Osteoblast (primary cell): ENCODE results near the gene LHX4. TPM values are rescaled to one million over a fixed set of nuclear protein-coding genes. Genes with fewer than 3 reads are reported as not detected.

Source experiments
- DNase-seq: peaks from one replicate; pipeline ENCODE4 v3.0.0; 2011; ENCODE audit warnings: low spot score, mixed read lengths; ENCODE audit not compliant: insufficient read length; ENCODE audit errors: missing footprints
- H2AFZ ChIP-seq: 2 replicates; pipeline ENCODE4 v1.6.0; 2011; ENCODE audit warnings: mild to moderate bottlenecking, low read length
- H3K27ac ChIP-seq: 2 replicates; pipeline ENCODE4 v1.5.1; 2011; ENCODE audit warnings: mild to moderate bottlenecking, low read depth, low read length, moderate library complexity
- H3K27me3 ChIP-seq: 2 replicates; pipeline ENCODE4 v1.6.0; 2012; ENCODE audit warnings: mild to moderate bottlenecking, control low read depth, inconsistent platforms, low read length, moderate library complexity; ENCODE audit not compliant: insufficient read depth
- H3K36me3 ChIP-seq: 2 replicates; pipeline ENCODE4 v1.5.1; 2011; ENCODE audit warnings: mild to moderate bottlenecking, low read length, control low read depth, moderate library complexity; ENCODE audit not compliant: insufficient read depth
- H3K4me1 ChIP-seq: 2 replicates; pipeline ENCODE4 v1.5.1; 2011; ENCODE audit warnings: mild to moderate bottlenecking, low read length, control low read depth, moderate library complexity; ENCODE audit not compliant: insufficient read depth
- H3K4me2 ChIP-seq: 2 replicates; pipeline ENCODE4 v1.6.0; 2011; ENCODE audit warnings: mild to moderate bottlenecking, low read length; ENCODE audit not compliant: insufficient read depth
- H3K4me3 ChIP-seq: fragments of 200-600 bp; sonication (generic); 3 replicates; pipeline ENCODE4 v1.5.1; 2012; ENCODE audit warnings: mild to moderate bottlenecking, low read length, inconsistent platforms; ENCODE audit not compliant: insufficient read depth
- H3K79me2 ChIP-seq: 2 replicates; pipeline ENCODE4 v1.6.0; 2012; ENCODE audit warnings: mild to moderate bottlenecking, low read length, control low read depth, inconsistent platforms; ENCODE audit not compliant: insufficient read depth
- H3K9me3 ChIP-seq: 2 replicates; pipeline ENCODE4 v1.5.1; 2011; ENCODE audit warnings: low read depth, low read length, control low read depth
- H4K20me1 ChIP-seq: 2 replicates; pipeline ENCODE4 v1.6.0; 2012; ENCODE audit warnings: mild to moderate bottlenecking, low read length, control low read depth; ENCODE audit not compliant: insufficient read depth
- CTCF ChIP-seq: IDR thresholded peaks from 2 replicates; pipeline ENCODE4 v1.5.1; 2011; ENCODE audit warnings: mild to moderate bottlenecking, low read depth, low read length, moderate library complexity; ENCODE audit errors: extremely low read depth
- total RNA-seq: library from RNA; depleted of rRNA; stranded (reverse); fragments of >200 nt; gene quantifications from 2 replicates; pipeline ENCODE4 v1.2.3, GENCODE V29; 2012

The LHX4 gene
- total RNA-seq, 1 donor = not detected

- DNase-seq = no peak
- H3K9me3 ChIP-seq = no peaks in the 10 kb centered on the region
- H3K36me3 ChIP-seq = no peaks in the 10 kb centered on the region
- H3K79me2 ChIP-seq = no peaks in the 10 kb centered on the region
- no peaks in the 10 kb centered on the region for H3K4me1 ChIP-seq
- no peak overlapping the region for H3K4me2 ChIP-seq
- H3K27me3 ChIP-seq = no peaks in the 10 kb centered on the region
- no peak overlapping the region for H3K4me3 ChIP-seq
- no peaks in the 10 kb centered on the region for H4K20me1 ChIP-seq
- H2AFZ ChIP-seq = no peak overlapping the region
- H3K27ac ChIP-seq = no peak overlapping the region
- no peak for TF ChIP-seq CTCF
Observed at GRCh38 chr1:180282401-180283044, 52.5 kb downstream of the LHX4 start.

GRCh38 chr1:180283098-180283497, 53.0 kb downstream of the LHX4 start:
- no peak overlapping the region for H2AFZ ChIP-seq
- no peak for TF ChIP-seq CTCF

GRCh38 chr1:180286417-180286816, 56.4 kb downstream of the LHX4 start:
- Histone ChIP-seq H3K27ac (no peak overlapping the region), H3K79me2 (no peaks in the 10 kb centered on the region), H4K20me1 (no peaks in the 10 kb centered on the region), H3K4me1 (no peaks in the 10 kb centered on the region), H3K9me3 (no peaks in the 10 kb centered on the region), H3K4me2 (no peak overlapping the region), H3K36me3 (no peaks in the 10 kb centered on the region), H3K27me3 (no peaks in the 10 kb centered on the region), H2AFZ (no peak overlapping the region), H3K4me3 (no peak overlapping the region)
- DNase-seq = no peak
- TF ChIP-seq CTCF = no peak

More at GRCh38 chr1:180283098-180283497, 53.0 kb downstream of the LHX4 start:
- DNase-seq = no peak
- Histone ChIP-seq H4K20me1 (no peaks in the 10 kb centered on the region), H3K4me2 (no peak overlapping the region), H3K9me3 (no peaks in the 10 kb centered on the region), H3K4me1 (no peaks in the 10 kb centered on the region), H3K27ac (no peak overlapping the region), H3K79me2 (no peaks in the 10 kb centered on the region), H3K4me3 (no peak overlapping the region), H3K36me3 (no peaks in the 10 kb centered on the region), H3K27me3 (no peaks in the 10 kb centered on the region)

- Histone ChIP-seq H3K79me2 (no peaks in the 10 kb centered on the region), H3K4me3 (no peak overlapping the region), H3K27ac (no peak overlapping the region), H3K4me2 (no peak overlapping the region), H3K36me3 (no peaks in the 10 kb centered on the region), H3K4me1 (no peaks in the 10 kb centered on the region), H3K9me3 (no peaks in the 10 kb centered on the region), H3K27me3 (no peaks in the 10 kb centered on the region), H4K20me1 (no peaks in the 10 kb centered on the region), H2AFZ (no peak overlapping the region)
- no peak for TF ChIP-seq CTCF
- no peak for DNase-seq
Observed at GRCh38 chr1:180287988-180288705, 58.1 kb downstream of the LHX4 start.
